GM12878 (cell line): ENCODE data around the gene IL1B. TPM values are rescaled to one million over a fixed set of nuclear protein-coding genes. Genes with fewer than 3 reads are reported as not detected.

Experiments
- ASH2L ChIP-seq: fragments of 300-600, 200-600 bp; sonication (generic); IDR thresholded peaks from 2 replicates; pipeline ENCODE4 v1.6.1; 2017; ENCODE audit warnings: low read depth, mild to moderate bottlenecking, borderline replicate concordance
- CREM ChIP-seq: IDR thresholded peaks from 2 replicates; pipeline ENCODE4 v1.6.1; 2014; ENCODE audit warnings: antibody characterized with exemption, low read depth
- CUX1 ChIP-seq: IDR thresholded peaks from 2 replicates; pipeline ENCODE4 v1.6.1; 2012; ENCODE audit warnings: improper control_type of control experiment, low read depth, low read length; ENCODE audit not compliant: insufficient replicate concordance
- FOXK2 ChIP-seq: fragments of 450-650 bp; IDR thresholded peaks from 2 replicates; pipeline ENCODE4 v1.6.1; 2017; ENCODE audit warnings: mild to moderate bottlenecking, moderate library complexity
- MEF2B ChIP-seq: fragments of 450-650 bp; IDR thresholded peaks from 2 replicates; pipeline ENCODE4 v1.6.1; 2018; ENCODE audit warnings: mild to moderate bottlenecking, moderate library complexity; ENCODE audit not compliant: partially characterized antibody, poor library complexity, severe bottlenecking
- MYB ChIP-seq: fragments of 150-350 bp; IDR thresholded peaks from 2 replicates; pipeline ENCODE4 v1.6.1; 2014; ENCODE audit warnings: mild to moderate bottlenecking, low read depth, low read length, borderline replicate concordance
- MYC ChIP-seq: IDR thresholded peaks from 2 replicates; pipeline ENCODE4 v1.6.1; 2011; ENCODE audit warnings: mild to moderate bottlenecking, low read length, moderate library complexity, inconsistent platforms; ENCODE audit not compliant: insufficient read depth, insufficient replicate concordance, insufficient read length, severe bottlenecking
- NBN ChIP-seq: fragments of 450-650 bp; IDR thresholded peaks from 2 replicates; pipeline ENCODE4 v1.6.1; 2016
- NFIC ChIP-seq: IDR thresholded peaks from 2 replicates; pipeline ENCODE4 v1.6.1; 2012; ENCODE audit warnings: low read depth, mild to moderate bottlenecking, inconsistent platforms, low read length, moderate library complexity
- NR2C1 ChIP-seq: fragments of 450-650 bp; IDR thresholded peaks from 2 replicates; pipeline ENCODE4 v1.6.1; 2017; ENCODE audit warnings: antibody characterized with exemption, mild to moderate bottlenecking, moderate library complexity
- NR2F1 ChIP-seq: fragments of 450-650 bp; conservative IDR thresholded peaks from 2 replicates; pipeline ENCODE4 v1.6.1; 2017; ENCODE audit warnings: mild to moderate bottlenecking
- PAX8 ChIP-seq: fragments of 450-650 bp; IDR thresholded peaks from 2 replicates; pipeline ENCODE4 v1.6.1; 2017; ENCODE audit warnings: mild to moderate bottlenecking, moderate library complexity
- POLR2AphosphoS2 ChIP-seq: IDR thresholded peaks from 2 replicates; pipeline ENCODE4 v1.6.1; 2011; ENCODE audit warnings: low read depth, mild to moderate bottlenecking, low read length, improper control_type of control experiment, moderate library complexity
- SRF ChIP-seq, 2 experiments: IDR thresholded peaks; 2 replicates each; pipeline ENCODE4 v1.6.1; 2011; ENCODE audit warnings: low read depth in 2 of 2, low read length in 2 of 2, mild to moderate bottlenecking in 1 of 2, moderate library complexity in 1 of 2
- SUPT20H ChIP-seq: IDR thresholded peaks from 2 replicates; pipeline ENCODE4 v1.6.1; 2011; ENCODE audit warnings: low read depth, mild to moderate bottlenecking, low read length, moderate library complexity, borderline replicate concordance; ENCODE audit not compliant: control insufficient read depth
- TCF7 ChIP-seq: IDR thresholded peaks from 2 replicates; pipeline ENCODE4 v1.6.1; 2014; ENCODE audit warnings: antibody characterized with exemption, borderline replicate concordance
- ZNF217 ChIP-seq: fragments of 450-650 bp; IDR thresholded peaks from 2 replicates; pipeline ENCODE4 v1.6.1; 2017; ENCODE audit warnings: antibody characterized with exemption, mild to moderate bottlenecking
- polyA plus RNA-seq, 11 experiments: library from polyadenylated mRNA; depleted of rRNA in 4 of 11; unstranded in 6 of 11; stranded (reverse) in 5 of 11; fragments of >200 nt; fragmentation: Nextera tagmentation in 4 of 11; fragmentation: Illumina TruSeq in 1 of 11; extraction: Ambion mirVana in 4 of 11; extraction: Trizol in 1 of 11; gene quantifications; 1 replicate in 1 of 11; 2 replicates in 10 of 11; pipeline versions ENCODE4 v1.2.1 to v1.2.3, GENCODE V29; 2011 to 2016; ENCODE audit warnings: inconsistent platforms in 2 of 11, missing spikeins in 2 of 11, low read depth in 1 of 11
- total RNA-seq, 4 experiments: library from RNA; depleted of rRNA in 3 of 4; stranded (reverse); fragments of >200 nt in 3 of 4; fragmentation: Illumina TruSeq in 1 of 4; extraction: Trizol in 1 of 4; gene quantifications; 2 replicates each; pipeline versions ENCODE4 v1.2.1 to v1.2.3, GENCODE V29; 2013 to 2021
- TF ChIP-seq, protein P1 (sequence below): fragments of 450-650 bp; IDR thresholded peaks from 2 replicates; pipeline ENCODE4 v1.6.1; 2017; ENCODE audit warnings: antibody characterized with exemption, mild to moderate bottlenecking, moderate library complexity
- TF ChIP-seq, protein P2 (sequence below): fragments of 150-350 bp; IDR thresholded peaks from 2 replicates; pipeline ENCODE4 v1.6.1; 2016; ENCODE audit warnings: low read depth, low read length

Gene IL1B
- total and polyA plus RNA-seq, 10 of the 15 experiments (the other 5 are each of a cell fraction or from before 2014, with no cell fraction given): 0.20 to 1.6 (median 0.84) TPM

GRCh38 chr2:112782234-112782799 is 54.3 kb downstream of the IL1B start (continued):
- TF ChIP-seq, protein P1, sequence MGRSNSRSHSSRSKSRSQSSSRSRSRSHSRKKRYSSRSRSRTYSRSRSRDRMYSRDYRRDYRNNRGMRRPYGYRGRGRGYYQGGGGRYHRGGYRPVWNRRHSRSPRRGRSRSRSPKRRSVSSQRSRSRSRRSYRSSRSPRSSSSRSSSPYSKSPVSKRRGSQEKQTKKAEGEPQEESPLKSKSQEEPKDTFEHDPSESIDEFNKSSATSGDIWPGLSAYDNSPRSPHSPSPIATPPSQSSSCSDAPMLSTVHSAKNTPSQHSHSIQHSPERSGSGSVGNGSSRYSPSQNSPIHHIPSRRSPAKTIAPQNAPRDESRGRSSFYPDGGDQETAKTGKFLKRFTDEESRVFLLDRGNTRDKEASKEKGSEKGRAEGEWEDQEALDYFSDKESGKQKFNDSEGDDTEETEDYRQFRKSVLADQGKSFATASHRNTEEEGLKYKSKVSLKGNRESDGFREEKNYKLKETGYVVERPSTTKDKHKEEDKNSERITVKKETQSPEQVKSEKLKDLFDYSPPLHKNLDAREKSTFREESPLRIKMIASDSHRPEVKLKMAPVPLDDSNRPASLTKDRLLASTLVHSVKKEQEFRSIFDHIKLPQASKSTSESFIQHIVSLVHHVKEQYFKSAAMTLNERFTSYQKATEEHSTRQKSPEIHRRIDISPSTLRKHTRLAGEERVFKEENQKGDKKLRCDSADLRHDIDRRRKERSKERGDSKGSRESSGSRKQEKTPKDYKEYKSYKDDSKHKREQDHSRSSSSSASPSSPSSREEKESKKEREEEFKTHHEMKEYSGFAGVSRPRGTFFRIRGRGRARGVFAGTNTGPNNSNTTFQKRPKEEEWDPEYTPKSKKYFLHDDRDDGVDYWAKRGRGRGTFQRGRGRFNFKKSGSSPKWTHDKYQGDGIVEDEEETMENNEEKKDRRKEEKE: no peak
- TF ChIP-seq NR2C1 (no peak), SUPT20H (no peak), ZNF217 (no peak), ASH2L (no peak), NFIC (peak; percentile 57; the same call in 1 of the 2 replicates), TCF7 (no peak), FOXK2 (no peak), POLR2AphosphoS2 (no peak), NR2F1 (peak; percentile 32; the same call in 1 of the 2 replicates), PAX8 (no peak), CREM (peak; percentile 28; the same call in 1 of the 2 replicates), NBN (0 out of 2 replicates have a peak, but pooled peaks have one; percentile 31), MYC (no peak), MEF2B (peak; percentile 97), SRF (IDR thresholded peaks at IDR 0.05; ENCODE audit: low read depth in 2 of 2, low read length in 2 of 2) (no peak), MYB (no peak), CUX1 (peak; percentile 76)
- TF ChIP-seq, protein P2, sequence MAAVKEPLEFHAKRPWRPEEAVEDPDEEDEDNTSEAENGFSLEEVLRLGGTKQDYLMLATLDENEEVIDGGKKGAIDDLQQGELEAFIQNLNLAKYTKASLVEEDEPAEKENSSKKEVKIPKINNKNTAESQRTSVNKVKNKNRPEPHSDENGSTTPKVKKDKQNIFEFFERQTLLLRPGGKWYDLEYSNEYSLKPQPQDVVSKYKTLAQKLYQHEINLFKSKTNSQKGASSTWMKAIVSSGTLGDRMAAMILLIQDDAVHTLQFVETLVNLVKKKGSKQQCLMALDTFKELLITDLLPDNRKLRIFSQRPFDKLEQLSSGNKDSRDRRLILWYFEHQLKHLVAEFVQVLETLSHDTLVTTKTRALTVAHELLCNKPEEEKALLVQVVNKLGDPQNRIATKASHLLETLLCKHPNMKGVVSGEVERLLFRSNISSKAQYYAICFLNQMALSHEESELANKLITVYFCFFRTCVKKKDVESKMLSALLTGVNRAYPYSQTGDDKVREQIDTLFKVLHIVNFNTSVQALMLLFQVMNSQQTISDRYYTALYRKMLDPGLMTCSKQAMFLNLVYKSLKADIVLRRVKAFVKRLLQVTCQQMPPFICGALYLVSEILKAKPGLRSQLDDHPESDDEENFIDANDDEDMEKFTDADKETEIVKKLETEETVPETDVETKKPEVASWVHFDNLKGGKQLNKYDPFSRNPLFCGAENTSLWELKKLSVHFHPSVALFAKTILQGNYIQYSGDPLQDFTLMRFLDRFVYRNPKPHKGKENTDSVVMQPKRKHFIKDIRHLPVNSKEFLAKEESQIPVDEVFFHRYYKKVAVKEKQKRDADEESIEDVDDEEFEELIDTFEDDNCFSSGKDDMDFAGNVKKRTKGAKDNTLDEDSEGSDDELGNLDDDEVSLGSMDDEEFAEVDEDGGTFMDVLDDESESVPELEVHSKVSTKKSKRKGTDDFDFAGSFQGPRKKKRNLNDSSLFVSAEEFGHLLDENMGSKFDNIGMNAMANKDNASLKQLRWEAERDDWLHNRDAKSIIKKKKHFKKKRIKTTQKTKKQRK: no peak
